ENCODE measurements around the gene TXNRD3.
"Not testable (repeated sequence)": the region's sequence is repeated elsewhere in the genome, so short reads cannot be mapped to it uniquely, and the experiment has no call there.

Gene TXNRD3

DNA sequence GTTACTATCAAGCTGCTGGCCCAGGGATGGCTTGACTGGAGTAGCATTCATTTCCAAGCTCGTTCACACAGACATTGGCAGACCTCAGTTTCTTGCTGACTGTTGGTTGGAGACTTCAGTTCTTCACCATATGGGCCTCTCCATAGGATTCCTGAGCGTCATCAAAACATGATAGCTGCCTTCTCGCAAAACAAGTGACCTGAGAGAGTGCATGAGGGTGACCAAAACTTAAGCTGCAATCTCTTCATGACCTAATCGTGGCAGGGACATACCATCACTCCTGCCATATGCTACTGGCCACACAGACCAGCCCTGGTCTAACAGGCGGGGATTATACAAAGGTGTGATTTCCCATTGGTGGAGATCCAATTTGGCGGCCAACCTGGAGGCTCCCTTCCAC is 50.2 kb downstream of the TXNRD3 start:
- no peak for DNase-seq

DNA sequence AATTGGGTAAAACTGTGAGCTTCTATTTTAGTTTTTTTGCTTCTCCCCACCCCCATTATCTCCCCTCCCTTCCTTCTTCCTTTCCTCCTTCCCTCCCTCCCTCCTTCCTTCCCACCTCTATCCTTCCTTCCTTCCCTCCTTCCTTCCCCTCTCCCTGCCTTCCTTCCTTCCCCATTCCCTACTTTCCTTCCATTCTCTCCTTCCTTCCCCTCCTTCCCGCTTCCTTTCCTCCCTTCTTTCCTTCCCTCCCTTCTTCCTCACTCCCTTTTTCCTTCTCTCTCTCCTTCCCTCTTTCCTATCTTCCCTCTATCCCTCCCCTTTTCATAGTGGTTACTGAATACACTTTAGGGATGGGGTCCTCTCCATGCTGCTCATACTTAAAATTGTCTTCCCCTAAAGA is 55.8 kb downstream of the TXNRD3 start:
- DNase-seq = no peak

DNA sequence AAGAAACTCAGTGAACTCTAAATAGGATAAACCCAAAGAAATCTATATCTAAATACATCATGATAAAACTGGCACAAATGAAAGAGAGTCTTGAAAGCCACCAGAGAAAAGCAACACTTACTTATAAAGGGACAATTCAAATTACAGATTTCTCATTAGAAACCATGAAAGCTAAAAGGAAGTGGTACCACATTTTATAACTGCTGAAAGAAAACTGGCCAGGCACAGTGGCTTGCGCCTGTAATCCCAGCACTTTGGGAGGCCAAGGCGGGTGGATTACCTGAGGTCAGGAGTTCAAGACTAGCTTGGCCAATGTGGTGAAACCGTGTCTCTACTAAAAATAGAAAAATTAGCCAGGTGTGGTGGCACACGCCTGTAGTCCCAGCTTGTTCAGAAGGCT is 59.4 kb downstream of the TXNRD3 start:
- DNase-seq = not testable (repeated sequence)

DNA sequence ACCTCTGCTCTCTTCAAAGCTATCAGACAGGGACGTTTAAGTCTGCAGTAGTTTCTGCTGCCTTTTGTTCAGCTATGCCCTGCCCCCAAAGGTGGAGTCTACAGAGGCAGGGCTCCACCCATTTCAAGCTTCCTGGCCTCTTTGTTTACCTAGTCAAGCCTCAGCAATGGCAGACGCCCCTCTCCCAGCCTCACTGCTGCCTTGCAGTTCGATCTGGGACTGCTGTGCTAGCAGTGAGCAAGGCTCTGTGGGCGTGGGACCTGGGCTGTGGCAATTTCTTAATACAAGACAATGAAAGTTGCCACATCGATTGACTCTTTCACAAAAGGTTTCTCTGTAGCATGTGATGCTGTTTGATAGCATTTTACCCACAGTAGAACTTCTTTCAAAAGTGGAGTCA is 63.4 kb downstream of the TXNRD3 start:
- DNase-seq = not testable (repeated sequence)

DNA sequence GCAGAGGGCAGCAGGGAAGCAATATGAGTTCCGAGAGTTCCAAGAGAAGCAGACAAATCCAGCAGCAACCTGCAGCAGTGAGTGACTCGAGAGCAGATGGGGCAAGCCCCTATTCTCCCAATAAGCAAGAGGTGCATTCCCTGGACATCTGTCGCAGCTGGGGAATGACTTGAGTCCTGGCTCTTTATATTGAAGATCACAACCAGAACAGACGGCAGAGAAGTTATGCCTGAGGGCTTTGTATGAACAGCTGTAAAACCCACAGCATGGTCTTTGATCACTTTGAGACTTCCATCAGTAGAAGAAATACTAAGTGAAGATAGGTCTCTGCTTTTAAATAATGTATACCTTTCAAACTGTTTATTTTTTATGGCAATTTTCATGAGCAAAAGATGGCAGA is 72.6 kb downstream of the TXNRD3 start:
- no peak for DNase-seq

DNA sequence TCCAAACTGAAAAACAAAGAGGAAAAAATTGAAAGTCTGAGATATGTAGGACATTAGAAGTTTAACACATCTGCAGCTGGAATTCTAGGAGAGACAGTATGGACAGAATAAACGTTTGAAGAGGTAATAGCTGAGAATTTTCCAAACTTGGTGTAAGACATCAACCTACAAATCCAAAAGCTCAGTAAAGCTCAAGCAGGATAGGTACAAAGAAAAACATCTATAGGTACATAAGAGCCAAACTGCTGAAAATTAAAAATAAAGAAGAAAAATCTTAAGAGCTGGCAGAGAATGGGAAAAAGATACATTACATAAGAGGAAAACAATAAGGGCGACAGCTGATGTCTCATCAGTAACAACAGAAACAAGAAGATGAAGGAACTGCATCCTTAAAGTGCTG is 73.4 kb downstream of the TXNRD3 start:
- no peak for DNase-seq

DNA sequence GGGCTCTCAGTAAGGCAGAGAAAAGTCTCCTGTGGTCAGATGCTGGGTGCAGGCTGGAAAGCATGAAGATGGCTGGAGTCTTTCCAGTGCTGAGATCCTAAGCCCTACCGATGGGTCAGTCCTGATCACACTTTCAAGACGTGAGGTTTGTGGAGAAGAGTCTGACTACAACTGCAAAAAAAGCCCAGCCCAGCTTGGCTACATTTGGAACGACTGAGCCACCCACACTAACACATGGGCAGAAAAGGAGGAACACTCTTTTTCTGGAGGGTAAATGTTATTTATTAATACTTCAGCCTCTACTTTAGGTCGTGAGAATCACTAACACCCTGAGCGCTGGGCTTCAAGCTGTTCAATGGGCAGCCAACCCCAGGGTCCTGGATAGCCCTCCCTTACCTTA is 74.2 kb downstream of the TXNRD3 start:
- DNase-seq = no peak

DNA sequence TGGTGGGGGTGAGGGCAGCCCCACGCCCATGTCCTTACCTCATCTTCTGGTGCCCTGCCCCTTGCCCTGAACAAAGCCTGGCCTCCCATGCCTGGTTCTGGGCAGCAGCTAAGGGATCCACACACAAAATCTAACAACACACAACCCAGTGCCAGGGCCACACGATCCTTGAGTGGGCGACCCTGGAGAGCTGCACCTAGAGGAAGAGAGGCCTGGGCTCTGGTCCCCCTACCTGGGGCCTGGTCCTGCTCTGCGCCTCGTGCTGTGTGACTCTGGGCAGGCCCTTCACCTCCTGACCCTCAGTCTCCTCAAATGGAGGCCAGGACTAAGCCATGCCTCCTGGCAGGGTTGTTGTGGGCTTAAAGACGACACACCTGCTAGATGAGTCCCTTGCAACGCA is 76.2 kb downstream of the TXNRD3 start:
- DNase-seq = no peak

DNA sequence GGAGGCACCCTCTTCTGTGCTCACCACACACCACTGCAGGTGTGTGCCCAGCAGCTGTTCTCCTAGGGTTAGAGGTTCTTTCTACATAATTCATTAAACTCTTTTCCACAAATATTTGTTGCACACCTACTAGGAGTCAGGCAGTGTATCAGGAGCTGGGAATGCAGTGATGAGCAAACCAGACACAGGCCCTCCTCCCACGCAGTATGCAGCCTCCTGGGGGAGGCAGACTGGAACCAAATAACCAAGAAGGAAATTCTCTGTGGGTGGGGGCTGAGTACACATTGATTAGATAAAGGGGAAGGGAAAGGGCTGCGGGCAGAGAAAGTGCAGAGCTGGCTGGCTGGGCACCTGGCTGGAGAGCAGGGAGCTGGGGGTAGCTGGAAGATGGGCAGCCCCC is 77.7 kb downstream of the TXNRD3 start:
- DNase-seq = no peak

DNA sequence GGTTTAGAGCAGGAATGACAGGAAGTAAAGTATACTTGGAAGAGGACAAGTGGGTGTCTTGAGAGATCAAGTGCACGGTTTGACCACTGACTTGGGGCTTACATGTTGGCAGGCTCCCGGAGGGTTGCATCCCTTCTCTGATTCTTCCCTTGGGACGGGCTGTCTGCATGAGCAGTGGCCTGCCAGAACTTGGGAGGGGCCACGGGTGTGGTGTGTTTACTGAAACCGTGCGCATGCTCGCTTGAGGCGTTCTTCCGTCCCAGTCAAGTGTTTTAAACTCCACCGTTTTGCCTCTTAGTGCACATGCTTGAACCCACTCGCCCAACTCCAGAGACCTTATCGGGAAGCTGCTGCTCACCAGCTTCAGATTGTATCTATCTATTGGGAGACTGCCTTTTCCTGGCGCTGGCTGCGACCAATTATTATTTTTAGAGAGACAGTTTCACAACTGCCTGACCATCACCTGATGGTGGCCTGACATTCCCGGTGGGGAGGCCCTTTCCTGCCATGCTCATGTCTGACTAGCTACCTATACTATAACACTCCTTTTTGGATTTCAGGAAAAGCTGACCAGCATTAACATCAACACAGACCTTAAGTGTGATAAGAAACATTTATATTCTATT is 81.3 kb downstream of the TXNRD3 start:
- no peak for DNase-seq

DNA sequence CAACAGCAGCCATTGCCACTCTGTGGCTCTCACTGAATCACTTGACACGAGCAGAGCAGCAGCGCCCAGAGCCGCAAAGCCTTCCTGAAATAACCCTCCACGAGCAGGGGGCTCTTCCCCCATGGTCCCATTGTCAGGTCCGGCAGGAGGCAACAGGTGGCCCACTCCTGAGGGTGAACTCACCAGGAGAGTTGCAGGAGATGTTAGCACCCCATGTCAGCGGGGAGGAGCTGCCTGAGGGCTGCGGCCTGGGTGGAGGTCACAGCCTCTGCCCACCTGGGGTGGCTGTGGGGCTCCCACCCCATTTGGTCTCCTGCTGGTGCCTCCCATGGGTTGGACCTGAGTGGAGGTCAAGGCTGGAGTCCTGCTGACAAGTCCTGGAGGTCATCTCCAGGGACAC is 83.8 kb downstream of the TXNRD3 start:
- DNase-seq = no peak

DNA sequence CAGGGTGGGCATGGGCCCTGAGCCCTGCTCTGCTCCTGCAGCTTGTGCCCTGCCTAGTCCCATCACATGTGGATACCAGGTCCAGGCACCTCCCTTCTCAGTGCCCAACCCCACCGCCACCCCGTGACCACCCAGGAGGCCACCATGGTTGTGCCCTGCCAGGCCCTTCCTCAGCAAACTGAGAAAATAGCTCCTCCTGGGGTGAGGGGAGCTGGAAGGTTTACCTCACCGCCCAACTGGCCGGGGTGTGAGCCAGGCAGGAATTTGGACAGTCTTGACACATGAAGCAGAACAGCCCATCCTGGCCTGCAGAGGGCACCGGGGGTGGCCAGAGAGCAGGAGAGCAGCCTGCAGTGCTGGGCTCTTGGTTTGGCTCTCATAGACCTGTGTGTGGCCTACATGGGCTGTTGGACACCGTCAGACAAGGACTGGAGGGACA is 84.8 kb downstream of the TXNRD3 start:
- no peak for DNase-seq

DNA sequence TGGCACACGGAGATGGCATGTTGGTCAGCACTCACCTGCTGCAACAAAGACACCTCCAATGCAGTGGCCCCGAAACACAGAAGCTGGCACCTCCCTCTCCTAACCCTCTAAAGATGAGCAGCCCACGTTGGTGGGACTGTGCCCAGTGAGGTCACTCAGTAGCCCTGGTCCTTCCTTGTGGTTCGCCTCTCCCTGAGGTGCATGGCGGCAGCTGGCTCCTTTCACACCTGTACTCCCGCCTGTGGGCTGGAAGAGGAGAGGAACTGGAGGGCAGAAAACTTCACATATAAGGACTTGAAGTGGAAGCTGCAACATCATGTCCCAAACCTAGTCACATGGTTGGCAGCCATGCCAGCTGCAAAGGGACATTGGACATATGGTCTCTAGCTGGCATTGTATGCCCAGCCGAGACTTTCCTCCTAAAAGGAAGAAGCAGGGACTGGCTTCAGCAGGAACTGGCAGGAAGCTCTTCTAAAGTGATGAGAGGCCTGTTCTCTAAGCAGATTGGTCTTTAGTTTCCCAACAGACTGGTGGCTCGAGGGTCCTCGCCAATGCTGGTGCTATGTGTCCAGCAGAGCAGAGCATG is 85.4 kb downstream of the TXNRD3 start:
- no peak for DNase-seq

DNA sequence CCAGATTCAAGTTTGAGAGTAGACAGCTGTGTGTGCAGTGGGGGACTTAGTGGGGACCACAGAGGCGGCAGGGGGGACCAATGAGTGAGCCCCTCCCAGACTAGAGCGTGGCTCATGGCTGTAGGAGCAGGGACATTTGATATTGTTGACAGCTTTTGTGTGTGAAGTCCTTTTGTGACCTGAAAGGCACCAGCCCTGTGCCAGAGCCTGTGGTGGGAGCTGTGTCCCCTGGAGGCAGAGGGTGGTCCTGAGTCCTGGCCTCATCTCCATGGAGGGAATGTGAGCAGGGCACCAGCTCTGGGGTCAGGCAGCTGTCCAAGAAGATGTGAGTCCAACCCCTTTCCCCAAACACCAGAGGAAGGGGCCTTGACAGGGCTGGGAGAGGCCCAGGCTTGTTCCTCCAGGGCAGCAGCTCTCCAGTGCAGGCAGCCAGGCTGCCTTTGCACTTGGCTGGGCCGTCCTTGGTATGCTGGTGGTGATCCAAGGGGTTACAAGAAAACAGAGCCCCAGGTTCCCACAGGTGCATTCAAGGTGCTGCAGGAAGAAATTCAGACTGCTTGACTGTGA is 86.1 kb downstream of the TXNRD3 start:
- no peak for DNase-seq

DNA sequence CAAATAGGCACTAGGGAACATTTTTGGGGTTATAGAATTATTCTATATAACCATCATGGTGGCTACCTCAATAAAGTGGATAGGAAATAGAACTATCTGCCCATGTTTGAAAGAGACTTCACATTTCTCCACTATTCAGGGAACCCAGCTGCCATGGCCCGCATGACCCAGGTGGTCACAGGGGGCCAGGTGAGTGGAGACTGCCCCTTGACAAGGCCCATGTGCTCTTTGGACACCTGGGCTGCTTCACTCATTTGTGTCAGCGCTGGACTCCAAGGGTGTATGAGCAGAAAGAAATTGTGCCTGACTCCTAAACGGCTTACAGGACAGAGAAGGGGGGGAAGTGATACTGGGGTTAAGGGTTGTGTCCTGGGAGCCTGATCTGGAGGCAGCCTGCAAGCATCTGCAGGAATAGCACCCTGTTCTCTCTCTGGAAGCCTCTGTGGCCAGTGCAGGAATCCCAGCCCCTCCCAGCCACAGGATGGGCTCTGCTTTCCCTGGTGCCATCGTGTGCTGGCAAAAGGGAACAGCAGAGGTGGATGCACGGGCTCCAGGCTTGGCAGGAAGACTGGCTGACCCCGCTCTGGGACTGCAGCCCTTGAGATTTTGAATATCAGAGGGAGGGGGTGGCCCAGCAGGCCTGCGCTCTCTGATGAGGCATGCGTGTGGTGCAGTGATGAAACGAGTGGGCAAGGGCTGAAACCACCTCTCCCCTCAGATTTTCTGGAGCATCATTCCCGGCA is 87.1 kb downstream of the TXNRD3 start:
- peak in 3 of 58 donors; percentile 11 to 33 (median 19) for DNase-seq

DNA sequence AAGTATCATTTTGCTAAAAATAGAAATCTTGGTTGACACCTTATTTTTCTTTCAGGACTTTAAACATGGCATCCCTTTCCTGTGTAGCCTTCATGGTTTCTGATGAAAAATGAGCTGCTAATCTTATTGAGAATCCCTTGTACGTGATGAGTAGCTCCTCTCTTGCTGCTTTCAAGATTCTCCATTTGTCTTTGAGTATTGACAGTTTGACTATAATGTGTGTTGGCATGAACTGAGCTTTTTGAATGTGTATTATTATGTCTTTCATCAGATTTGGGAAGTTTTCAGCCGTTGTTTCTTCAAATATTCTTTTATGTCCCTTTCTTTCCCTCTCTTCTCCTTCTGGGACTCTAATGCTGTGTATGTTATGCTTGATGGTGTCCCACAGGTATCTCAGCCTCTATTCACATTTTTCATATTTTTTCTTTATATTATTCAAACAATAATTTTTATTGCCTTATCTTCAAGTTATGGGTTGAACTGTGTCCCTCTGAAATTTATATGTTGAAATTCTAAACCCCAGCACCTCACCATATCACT is 92.1 kb downstream of the TXNRD3 start:
- DNase-seq = no peak

DNA sequence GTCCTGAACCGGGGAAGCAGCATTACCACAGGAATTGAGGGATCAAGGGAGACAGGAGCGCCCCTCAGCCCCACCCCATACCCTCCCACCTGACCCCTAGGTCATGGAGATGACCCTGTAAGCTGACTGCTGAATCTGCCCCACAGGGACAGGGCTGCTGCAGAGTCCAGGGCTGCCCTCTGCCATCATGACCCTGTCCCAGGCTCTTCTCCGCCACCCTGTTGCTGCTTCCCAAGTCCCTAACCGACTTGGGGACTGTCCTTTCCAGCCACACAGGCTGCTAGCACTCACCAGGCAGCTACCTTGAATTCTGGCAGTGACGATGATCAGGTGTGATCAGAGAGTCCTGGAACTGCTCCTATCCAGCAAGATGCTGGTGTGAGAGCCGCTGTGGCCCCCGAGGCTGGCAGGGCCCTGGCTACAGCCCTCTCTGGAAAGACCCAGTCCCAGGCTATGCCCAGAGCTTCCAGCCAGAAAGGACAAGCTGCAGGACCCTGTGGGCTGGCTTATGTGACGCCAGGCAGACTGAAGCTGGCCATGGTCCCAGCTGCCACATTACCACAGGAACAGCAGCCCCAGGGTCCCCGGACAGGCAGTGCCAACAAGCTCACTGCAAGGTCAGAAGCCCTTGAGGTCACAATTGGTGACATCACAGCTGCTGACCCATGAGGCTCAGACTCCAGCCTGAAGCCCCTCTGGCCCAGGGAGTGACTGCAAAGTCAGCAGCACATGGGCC is 96.4 kb downstream of the TXNRD3 start, which contains the start of gene C3orf22:
TSS of gene C3orf22 (minus strand) at position 597 of the 736 bp plus-strand sequence. CDS start 5,542 bp downstream, outside the sequence.
- no peak for DNase-seq

DNA sequence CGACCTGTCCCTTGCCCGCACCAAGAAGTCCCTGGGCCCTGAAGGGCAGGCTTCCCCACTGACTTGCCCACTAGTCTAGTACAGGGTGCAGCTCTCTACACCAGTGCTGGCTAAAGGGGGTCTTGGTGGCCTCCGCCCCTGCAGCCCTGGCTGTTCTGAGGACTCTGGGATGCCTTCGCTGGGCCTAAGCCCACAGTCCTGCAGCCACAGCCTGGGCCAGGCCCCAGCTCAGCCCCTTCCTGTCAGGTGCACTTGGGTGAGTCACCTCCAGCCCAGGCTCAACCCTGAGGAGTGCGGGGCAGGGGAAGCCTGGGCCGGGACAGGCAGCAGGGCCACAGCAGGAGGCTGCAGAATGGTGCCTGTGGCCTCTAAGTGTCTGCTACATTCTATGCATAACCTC is 97.2 kb downstream of the TXNRD3 start:
- DNase-seq = no peak

DNA sequence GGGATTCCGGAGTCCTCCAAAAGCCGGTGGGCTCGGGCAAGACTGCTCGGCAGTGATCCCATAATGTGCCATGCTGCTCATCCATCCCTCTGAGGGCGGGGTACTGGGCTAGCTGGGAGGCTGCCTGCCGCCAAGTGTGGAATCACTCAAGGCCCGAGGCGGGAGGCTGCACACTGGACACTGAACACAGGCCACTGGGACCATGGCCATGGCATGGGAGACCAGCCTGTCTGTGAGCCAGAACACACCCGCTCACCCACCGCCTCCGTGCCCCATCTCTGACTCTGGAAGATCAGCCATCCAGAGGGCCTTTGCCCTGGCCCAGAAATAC is 97.5 kb downstream of the TXNRD3 start:
- DNase-seq = no peak
